AG04450 (cell line): ENCODE results near the gene ST3GAL4. TPM values are rescaled to one million over a fixed set of nuclear protein-coding genes. Genes with fewer than 3 reads are reported as not detected.
A peak's percentile ranks its signal among the peaks of the same experiment; 100 is the strongest.

Experiments
- CTCF ChIA-PET: fragments of 300-600, 350-600 bp; formaldehyde crosslinking; extraction: SDS; loops from one replicate; lab custom pipeline; 2022; ENCODE audit warnings: antibody characterized with exemption, inconsistent platforms; lab: Charles Lee
- POLR2A ChIA-PET: fragments of 350-600 bp; formaldehyde crosslinking; extraction: SDS; loops from one replicate; lab custom pipeline; 2021; ENCODE audit warnings: antibody characterized with exemption, inconsistent platforms; lab: Yijun Ruan, JAX
- DNase-seq: peaks from one replicate; pipeline ENCODE4 v3.0.0-alpha.2; 2011; ENCODE audit warnings: low read depth, low spot score
- H3K27ac ChIP-seq: one replicate; pipeline ENCODE4 v1.5.1; 2012; ENCODE audit warnings: low read depth, low read length, control low read depth
- H3K27me3 ChIP-seq: one replicate; pipeline ENCODE4 v1.6.0; 2012; ENCODE audit warnings: low read length; ENCODE audit not compliant: control insufficient read depth, insufficient read depth
- H3K4me3 ChIP-seq: 2 replicates; pipeline ENCODE4 v1.5.1; 2011; ENCODE audit warnings: mild to moderate bottlenecking, low read depth, low read length, control low read depth
- H3K9me3 ChIP-seq: 2 replicates; pipeline ENCODE4 v1.5.1; 2012; ENCODE audit warnings: low read length; ENCODE audit not compliant: control insufficient read depth, insufficient read depth
- CTCF ChIP-seq: IDR thresholded peaks from 2 replicates; pipeline ENCODE4 v1.5.1; 2011; ENCODE audit warnings: low read depth, low read length, control low read depth, inconsistent platforms
- polyA plus RNA-seq: library from polyadenylated mRNA; depleted of rRNA; stranded (reverse); fragments of >200 nt; gene quantifications from 2 replicates; pipeline ENCODE4 v1.2.3, GENCODE V29; 2011

ST3GAL4 gene
- polyA plus RNA-seq, 1 experiment = 13.1 TPM

GRCh38 chr11:126319374-126319740 is 36.1 kb upstream of the ST3GAL4 start:
- H3K4me3 ChIP-seq = no peak overlapping the region
- ChIA-PET POLR2A (interaction anchor here (1.0 to 2.3 kb wide), 5 partner anchors 11 to 37 kb away, joined by 3 to 16 read pairs (median 6); partner anchors contain the start of genes DCPS and ST3GAL4), CTCF (interaction anchor here (0.7 to 2.7 kb wide), 6 partner anchors 9 to 161 kb away, joined by 3 to 25 read pairs (median 7); no protein-coding TSS in a partner anchor)
- no peak for TF ChIP-seq CTCF
- no peaks in the 10 kb centered on the region for H3K9me3 ChIP-seq
- DNase-seq = no peak
- H3K27ac ChIP-seq = peak overlapping the region; percentile 99
- H3K27me3 ChIP-seq = no peaks in the 10 kb centered on the region

- TF ChIP-seq CTCF = no peak
- no peak for DNase-seq
- no peak overlapping the region for H3K27ac ChIP-seq
- POLR2A ChIA-PET = interaction anchor here (0.7 kb wide), 1 partner anchor 1107 kb away, joined by 5 read pairs; no protein-coding TSS in a partner anchor
- CTCF ChIA-PET = no interaction called here
- H3K4me3 ChIP-seq = no peak overlapping the region
- H3K9me3 ChIP-seq = no peaks in the 10 kb centered on the region
- H3K27me3 ChIP-seq = no peaks in the 10 kb centered on the region
Measured at GRCh38 chr11:126322996-126323395, 32.5 kb upstream of the ST3GAL4 start.

GRCh38 chr11:126327281-126328000 is 28.0 kb upstream of the ST3GAL4 start:
- TF ChIP-seq CTCF = no peak
- Histone ChIP-seq H3K27me3 (no peaks in the 10 kb centered on the region), H3K4me3 (no peak overlapping the region), H3K27ac (no peak overlapping the region), H3K9me3 (no peaks in the 10 kb centered on the region)
- ChIA-PET POLR2A (no interaction called here), CTCF (interaction anchor here (0.7 kb wide), 1 partner anchor 17 kb away, joined by 3 read pairs; no protein-coding TSS in a partner anchor)
- no peak for DNase-seq

- DNase-seq = no peak
- no peak overlapping the region for H3K27ac ChIP-seq
- H3K4me3 ChIP-seq = no peak overlapping the region
- H3K27me3 ChIP-seq = no peaks in the 10 kb centered on the region
- no peaks in the 10 kb centered on the region for H3K9me3 ChIP-seq
- no peak for TF ChIP-seq CTCF
- ChIA-PET CTCF (interaction anchor here (0.7 kb wide), 1 partner anchor 18 kb away, joined by 3 read pairs; no protein-coding TSS in a partner anchor), POLR2A (no interaction called here)
Measured at GRCh38 chr11:126328001-126328390, 27.5 kb upstream of the ST3GAL4 start.

GRCh38 chr11:126328444-126328843 is 27.0 kb upstream of the ST3GAL4 start:
- no peak for DNase-seq
- ChIA-PET POLR2A (no interaction called here), CTCF (interaction anchor here (0.7 kb wide), 2 partner anchors 18 to 152 kb away, joined by 3 read pairs; no protein-coding TSS in a partner anchor)
- no peaks in the 10 kb centered on the region for H3K27me3 ChIP-seq
- H3K27ac ChIP-seq = no peak overlapping the region
- TF ChIP-seq CTCF = no peak
- H3K9me3 ChIP-seq = no peaks in the 10 kb centered on the region
- no peak overlapping the region for H3K4me3 ChIP-seq
